Right lobe of liver (tissue), 6 donors: ENCODE data around the gene WNK2. TPM values are rescaled to one million over a fixed set of nuclear protein-coding genes. Genes with fewer than 3 reads are reported as not detected.

Experiments
- ATAC-seq, 4 donors: fragments of 200-7000 bp; cut with Tn5 transposase; one replicate each; pipeline ENCODE4 v1.9.1; 2020; ENCODE audit warnings: mild to moderate bottlenecking in 4 of 4, moderate library complexity in 4 of 4
- DNase-seq, 3 donors: peaks; one replicate each; pipeline ENCODE4 v3.0.0-alpha.2; 2020
- H3K27ac ChIP-seq, 3 donors: fragments of 200-600 bp; one replicate each; pipeline ENCODE4 v1.8.0; 2022
- H3K27me3 ChIP-seq, 2 donors: fragments of 200-600 bp; one replicate each; pipeline ENCODE4 v1.8.0; 2022
- H3K36me3 ChIP-seq, 4 donors: fragments of 200-600 bp; sonication (generic) in 1 of 4; one replicate each; pipeline versions ENCODE4 v1.5.1 to v1.8.0; 2017 to 2022; ENCODE audit warnings: control low read depth in 1 of 4
- H3K4me1 ChIP-seq, 4 donors: fragments of 200-600 bp; sonication (generic) in 1 of 4; one replicate each; pipeline versions ENCODE4 v1.5.1 to v1.8.0; 2017 to 2022; ENCODE audit warnings: control low read depth in 1 of 4
- H3K4me3 ChIP-seq, 3 donors: fragments of 200-600 bp; one replicate each; pipeline ENCODE4 v1.8.0; 2022
- H3K9me3 ChIP-seq, 4 donors: fragments of 200-600 bp; sonication (generic) in 1 of 4; one replicate each; pipeline versions ENCODE4 v1.5.1 to v1.8.0; 2017 to 2022; ENCODE audit warnings: control low read depth in 1 of 4
- POLR2A ChIP-seq: fragments of 450-650 bp; IDR thresholded peaks from one replicate; pipeline ENCODE4 v1.6.1; 2017; ENCODE audit warnings: antibody characterized with exemption, mild to moderate bottlenecking
- WGBS: methylation state at CpG from one replicate; pipeline ENCODE4 v1.1.6; 2018; ENCODE audit warnings: low coverage, low lambda C conversion rate; ENCODE audit not compliant: insufficient coverage; ENCODE audit errors: missing lambda C conversion rate; 5-methylcytosine and 5-hydroxymethylcytosine counted together
- intact Hi-C, 2 donors: fragments of 100-400 bp; cut with DNase I; formaldehyde crosslinking; loops; one replicate each; pipeline versions ENCODE4 v1.11.2 to v1.14.1; 2022
- total RNA-seq, 6 experiments: library from RNA; depleted of rRNA in 2 of 6; stranded (reverse); fragments of >200 nt in 2 of 6; fragmentation: NEBNext Ultra II Directional in 3 of 6; extraction: Animal tissue kit (Norgen Biotek cat#: 25700) in 3 of 6; gene quantifications; one replicate each; pipeline versions ENCODE4 v1.1.0 to v1.2.4, GENCODE V29; 2016 to 2023
- TF ChIP-seq, protein P1 (sequence below), 4 donors: fragments of 200-600 bp in 3 of 4; fragments of 450-650 bp in 1 of 4; IDR thresholded peaks; one replicate each; pipeline versions ENCODE4 v1.5.1 to v1.8.0; 2016 to 2022; ENCODE audit warnings: antibody characterized with exemption in 4 of 4, mild to moderate bottlenecking in 2 of 4
- donor health status: DM: no; HTN: yes; CAD: no.
- donor health status: DM: no; HTN: no; CAD: no.
- donor health status: DM: no; HTN: no; CAD: no.
- donor health status: DM: no; HTN: yes; CAD: no.
- donor health status: DM: no; HTN: yes; CAD: no.

WNK2 gene
- total RNA-seq, 6 experiments from 2014 or later, result 0.43 to 3.6 (median 1.3) TPM

DNA sequence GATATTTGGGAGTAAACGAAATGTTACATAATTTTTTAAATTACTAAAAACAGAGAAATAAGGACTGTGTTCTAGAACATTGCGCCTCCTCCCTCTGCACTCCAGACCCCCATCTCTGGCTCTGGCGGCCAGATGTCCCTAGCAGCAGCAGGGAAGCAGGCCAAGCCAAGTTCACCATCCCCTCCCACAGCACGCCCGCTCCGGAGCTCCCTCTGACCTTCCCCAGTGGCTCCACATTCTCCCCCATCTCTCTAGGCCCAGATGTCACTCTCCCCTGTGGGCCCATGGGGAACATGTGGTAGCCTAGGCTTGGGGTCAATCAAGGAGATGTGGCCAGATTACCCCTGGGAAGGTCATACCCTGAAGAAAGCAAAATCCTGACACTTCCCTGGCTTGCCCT lies 6.3 kb upstream of the WNK2 start:
- TF ChIP-seq POLR2A, result no peak
- TF ChIP-seq, protein P1, sequence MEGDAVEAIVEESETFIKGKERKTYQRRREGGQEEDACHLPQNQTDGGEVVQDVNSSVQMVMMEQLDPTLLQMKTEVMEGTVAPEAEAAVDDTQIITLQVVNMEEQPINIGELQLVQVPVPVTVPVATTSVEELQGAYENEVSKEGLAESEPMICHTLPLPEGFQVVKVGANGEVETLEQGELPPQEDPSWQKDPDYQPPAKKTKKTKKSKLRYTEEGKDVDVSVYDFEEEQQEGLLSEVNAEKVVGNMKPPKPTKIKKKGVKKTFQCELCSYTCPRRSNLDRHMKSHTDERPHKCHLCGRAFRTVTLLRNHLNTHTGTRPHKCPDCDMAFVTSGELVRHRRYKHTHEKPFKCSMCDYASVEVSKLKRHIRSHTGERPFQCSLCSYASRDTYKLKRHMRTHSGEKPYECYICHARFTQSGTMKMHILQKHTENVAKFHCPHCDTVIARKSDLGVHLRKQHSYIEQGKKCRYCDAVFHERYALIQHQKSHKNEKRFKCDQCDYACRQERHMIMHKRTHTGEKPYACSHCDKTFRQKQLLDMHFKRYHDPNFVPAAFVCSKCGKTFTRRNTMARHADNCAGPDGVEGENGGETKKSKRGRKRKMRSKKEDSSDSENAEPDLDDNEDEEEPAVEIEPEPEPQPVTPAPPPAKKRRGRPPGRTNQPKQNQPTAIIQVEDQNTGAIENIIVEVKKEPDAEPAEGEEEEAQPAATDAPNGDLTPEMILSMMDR (IDR thresholded peaks at IDR 0.05), result no peak
- no peak for DNase-seq
- Histone ChIP-seq H3K27me3 (no peaks in the 10 kb centered on the region), H3K27ac (no peak overlapping the region), H3K4me3 (no peak overlapping the region), H3K4me1 (no peaks in the 10 kb centered on the region), H3K36me3 (no peaks in the 10 kb centered on the region), H3K9me3 (no peaks in the 10 kb centered on the region)
- intact Hi-C loops, result no loop called here
- ATAC-seq, result peak in 1 of 4 donors; percentile 28
- WGBS, result 67% methylated on average over 3 of the region's 6 CpGs

DNA sequence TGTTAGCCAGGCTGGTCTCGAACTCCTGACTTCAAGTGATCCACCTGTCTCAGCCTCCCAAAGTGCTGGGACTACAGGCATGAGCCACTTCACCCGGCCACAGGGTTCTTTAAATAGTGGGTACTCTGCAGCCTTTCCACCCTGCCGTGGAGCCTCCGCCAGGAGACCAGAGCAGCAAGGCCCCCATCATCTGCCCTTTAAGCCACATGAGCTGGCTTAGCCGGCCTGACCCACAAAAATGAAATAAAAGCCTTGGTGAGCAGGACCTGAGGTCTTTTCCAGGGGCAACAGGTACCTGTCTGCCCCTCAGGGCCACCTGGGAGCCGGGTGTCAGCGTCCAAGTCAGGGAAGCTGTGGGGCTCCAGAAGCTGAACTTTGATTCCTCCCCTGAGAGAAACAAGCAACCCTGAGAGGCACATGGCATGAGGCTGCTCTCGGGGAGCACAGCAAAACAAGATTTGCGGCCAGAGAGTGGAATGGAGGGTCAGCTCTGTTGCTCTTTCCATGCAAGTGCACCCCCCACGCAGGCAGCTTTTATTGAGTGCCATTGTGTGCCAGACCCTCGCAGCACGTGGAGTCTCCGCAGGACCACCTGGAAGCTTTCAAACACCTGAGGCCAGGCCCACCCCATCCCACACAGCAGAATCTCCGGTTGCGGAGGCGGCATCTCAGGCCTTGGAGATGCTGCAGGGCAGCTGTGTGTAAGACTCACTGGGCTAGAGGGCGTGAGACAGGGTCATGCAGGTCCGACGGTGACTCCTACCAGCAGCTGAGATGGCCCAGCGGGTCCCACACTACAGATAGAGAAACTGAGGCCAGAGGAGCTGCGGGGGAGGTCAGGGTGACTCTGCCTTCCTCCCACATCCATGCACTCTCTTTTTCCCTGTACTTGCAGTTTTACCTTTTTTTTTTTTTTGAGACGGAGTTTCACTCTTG lies 4.8 kb upstream of the WNK2 start:
- ATAC-seq (no peak), DNase-seq (no peak)
- no peak for TF ChIP-seq POLR2A
- TF ChIP-seq, protein P1 (IDR thresholded peaks at IDR 0.05), result no peak
- Histone ChIP-seq H3K36me3 (no peaks in the 10 kb centered on the region), H3K4me1 (peaks cover 0 to 5% (median 0%) of the 10 kb centered on the region in 4 donors), H3K27me3 (peaks cover 0 to 7% of the 10 kb centered on the region in 2 donors), H3K27ac (no peak overlapping the region), H3K9me3 (no peaks in the 10 kb centered on the region), H3K4me3 (no peak overlapping the region)
- 76% methylated on average over 7 of the region's 22 CpGs for WGBS
- intact Hi-C loops, result no loop called here

DNA sequence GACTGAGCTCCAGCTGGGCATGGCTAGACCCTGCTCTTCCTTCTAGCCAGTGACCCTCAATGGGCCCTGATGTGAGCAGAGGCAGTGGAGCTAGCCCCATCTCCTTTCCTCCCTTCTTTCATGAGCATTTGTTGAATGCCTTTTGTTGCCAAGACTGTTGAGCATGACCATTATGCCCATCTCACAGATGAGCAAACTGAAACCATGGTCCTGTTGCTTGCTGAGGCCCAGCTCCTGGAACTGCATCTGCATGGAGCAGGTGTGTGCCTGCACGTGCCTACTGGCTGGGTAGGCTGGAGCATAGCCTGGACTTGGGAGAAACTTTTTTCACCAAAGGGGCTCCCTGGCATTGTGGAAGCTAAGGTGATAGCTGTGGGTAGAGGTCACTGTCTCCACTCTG lies 3.0 kb upstream of the WNK2 start:
- peaks cover 0 to 13% of the 10 kb centered on the region in 2 donors for H3K27me3 ChIP-seq
- whole genome bisulfite sequencing, result no CpG with 5 or more reads among the region's 1 CpG
- no peak for DNase-seq
- peaks cover 0 to 12% (median 0%) of the 10 kb centered on the region in 4 donors for H3K4me1 ChIP-seq
- intact Hi-C loops, result no loop called here
- H3K27ac ChIP-seq, result no peak overlapping the region
- no peaks in the 10 kb centered on the region for H3K36me3 ChIP-seq
- H3K9me3 ChIP-seq, result no peaks in the 10 kb centered on the region
- no peak overlapping the region for H3K4me3 ChIP-seq
- TF ChIP-seq POLR2A, result no peak
- TF ChIP-seq, protein P1 (IDR thresholded peaks at IDR 0.05), result no peak
- no peak for ATAC-seq

DNA sequence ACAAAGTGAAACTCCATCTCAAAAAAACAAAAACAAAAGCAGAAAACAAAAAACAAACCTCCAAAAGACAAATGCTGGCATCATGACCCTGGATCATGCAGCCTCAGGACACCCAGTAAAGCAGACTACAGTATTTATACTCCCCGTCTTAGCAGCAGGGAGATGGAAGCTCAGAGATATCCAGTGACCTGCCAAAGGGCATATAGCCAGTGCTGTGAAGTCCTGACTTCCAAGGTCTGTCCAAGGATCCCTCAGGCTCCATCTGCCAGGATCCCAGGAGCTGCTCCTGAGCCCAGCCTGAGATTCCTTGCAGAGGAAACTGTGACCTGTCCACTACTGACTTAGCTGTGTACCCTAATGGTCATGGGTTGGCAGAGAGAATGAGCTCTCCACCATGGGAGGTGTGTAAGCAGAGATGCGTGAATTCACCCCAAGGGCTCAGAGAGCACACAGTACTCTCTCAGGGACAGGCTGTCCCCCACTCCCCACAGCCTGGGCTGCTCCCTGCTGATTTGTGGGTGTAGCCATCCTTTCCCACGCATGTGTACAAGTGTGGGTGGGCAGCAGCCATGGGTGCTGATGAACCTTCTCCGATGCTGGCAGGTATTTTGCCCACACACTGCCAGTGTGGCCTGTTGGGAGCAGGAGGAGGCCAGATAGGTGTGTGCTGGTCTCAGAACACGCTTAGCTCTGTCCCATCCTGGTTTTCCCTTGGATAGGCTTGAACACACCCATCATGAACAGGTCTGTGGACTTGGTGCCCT lies 2.1 kb upstream of the WNK2 start:
- no peak for DNase-seq
- ATAC-seq, result no peak
- no peak for TF ChIP-seq POLR2A
- TF ChIP-seq, protein P1 (IDR thresholded peaks at IDR 0.05), result no peak
- peaks cover 0 to 12% (median 0%) of the 10 kb centered on the region in 4 donors for H3K4me1 ChIP-seq
- H3K9me3 ChIP-seq, result no peaks in the 10 kb centered on the region
- peaks cover 0 to 13% of the 10 kb centered on the region in 2 donors for H3K27me3 ChIP-seq
- no peaks in the 10 kb centered on the region for H3K36me3 ChIP-seq
- WGBS, result 71% methylated on average over 4 of the region's 5 CpGs
- H3K27ac ChIP-seq, result no peak overlapping the region
- no peak overlapping the region for H3K4me3 ChIP-seq
- intact Hi-C loops, result no loop called here
